Activated naive CD4-positive, alpha-beta T cell treated with anti-CD3 and anti-CD28 coated beads, Interleukin-2, amount 50 U/mL, for 72 hours (primary cell): ENCODE results near the gene COL8A1. TPM values are rescaled to one million over a fixed set of nuclear protein-coding genes. Genes with fewer than 3 reads are reported as not detected.
A peak's percentile ranks its signal among the peaks of the same experiment; 100 is the strongest.

Experiments used
- ATAC-seq, 2 donors: fragments of 150-1000 bp; cut with Tn5 transposase; 2 replicates each; pipeline ENCODE4 v1.10.0; 2021; ENCODE audit warnings: mild to moderate bottlenecking in 2 of 2, moderate library complexity in 2 of 2
- DNase-seq, 2 donors: peaks; one replicate each; pipeline ENCODE4 v3.0.0; 2021 to 2022; ENCODE audit warnings: low spot score in 2 of 2
- H3K27ac Mint-ChIP-seq, 2 donors: one replicate each; pipeline ENCODE4 v1.8.0; 2022; ENCODE audit warnings: mild to moderate bottlenecking in 2 of 2, mixed read lengths in 2 of 2
- H3K36me3 Mint-ChIP-seq, 2 donors: one replicate each; pipeline ENCODE4 v1.8.0; 2022; ENCODE audit warnings: mixed read lengths in 2 of 2
- H3K9me3 Mint-ChIP-seq, 2 donors: one replicate each; pipeline ENCODE4 v1.8.0; 2022; ENCODE audit warnings: mixed read lengths in 2 of 2
- total RNA-seq, 2 donors: library from RNA; stranded (reverse); gene quantifications; one replicate each; pipeline ENCODE4 v1.2.3, GENCODE V29; 2022

COL8A1 gene
- total RNA-seq, 2 donors from 2014 or later = 0.07 TPM; not detected in 1

DNA sequence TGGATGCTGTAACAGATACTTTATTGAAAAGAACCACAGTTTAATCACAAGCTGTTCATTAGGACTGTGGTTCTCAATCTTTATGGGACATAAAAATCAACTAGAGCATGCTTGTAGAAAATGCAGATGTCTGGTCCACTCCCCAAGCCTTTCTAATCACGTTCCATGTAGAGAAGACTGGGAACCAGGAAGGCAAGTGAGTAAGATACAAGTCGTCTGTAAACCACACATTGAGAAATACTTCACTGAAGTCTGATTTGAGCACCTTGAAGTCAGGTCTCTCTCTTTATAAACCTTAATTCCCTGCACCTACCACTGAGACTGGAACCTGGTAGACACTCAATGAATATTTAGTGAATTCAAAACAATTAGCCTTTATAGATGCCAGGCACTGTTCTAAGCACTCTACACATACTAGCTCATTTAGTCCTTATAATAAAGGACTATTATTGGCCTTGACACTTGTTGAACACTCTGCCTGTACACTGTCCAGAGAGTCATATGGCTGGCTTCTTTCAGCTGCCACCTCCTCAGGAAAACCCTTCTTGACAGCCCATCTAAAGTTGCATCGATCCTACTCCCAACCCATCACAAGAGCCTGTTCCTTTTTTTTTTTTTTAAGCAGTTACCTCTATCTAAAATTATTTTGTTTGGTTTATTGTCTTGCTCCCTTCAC is 120.2 kb downstream of the COL8A1 start:
- no peaks in the 10 kb centered on the region for H3K9me3 Mint-ChIP-seq
- ATAC-seq (no peak), DNase-seq (no peak)
- no peaks in the 10 kb centered on the region for H3K36me3 Mint-ChIP-seq
- no peak overlapping the region for H3K27ac Mint-ChIP-seq

- Mint-ChIP-seq H3K27ac (no peak overlapping the region), H3K9me3 (no peaks in the 10 kb centered on the region), H3K36me3 (no peaks in the 10 kb centered on the region)
- DNase-seq (no peak), ATAC-seq (no peak)
Observed at GRCh38 chr3:99760031-99760430, 121.6 kb downstream of the COL8A1 start.

GRCh38 chr3:99760629-99761028 is 122.2 kb downstream of the COL8A1 start:
- no peak for DNase-seq
- H3K27ac Mint-ChIP-seq = no peak overlapping the region
- no peaks in the 10 kb centered on the region for H3K36me3 Mint-ChIP-seq
- ATAC-seq = no peak
- H3K9me3 Mint-ChIP-seq = no peaks in the 10 kb centered on the region

DNA sequence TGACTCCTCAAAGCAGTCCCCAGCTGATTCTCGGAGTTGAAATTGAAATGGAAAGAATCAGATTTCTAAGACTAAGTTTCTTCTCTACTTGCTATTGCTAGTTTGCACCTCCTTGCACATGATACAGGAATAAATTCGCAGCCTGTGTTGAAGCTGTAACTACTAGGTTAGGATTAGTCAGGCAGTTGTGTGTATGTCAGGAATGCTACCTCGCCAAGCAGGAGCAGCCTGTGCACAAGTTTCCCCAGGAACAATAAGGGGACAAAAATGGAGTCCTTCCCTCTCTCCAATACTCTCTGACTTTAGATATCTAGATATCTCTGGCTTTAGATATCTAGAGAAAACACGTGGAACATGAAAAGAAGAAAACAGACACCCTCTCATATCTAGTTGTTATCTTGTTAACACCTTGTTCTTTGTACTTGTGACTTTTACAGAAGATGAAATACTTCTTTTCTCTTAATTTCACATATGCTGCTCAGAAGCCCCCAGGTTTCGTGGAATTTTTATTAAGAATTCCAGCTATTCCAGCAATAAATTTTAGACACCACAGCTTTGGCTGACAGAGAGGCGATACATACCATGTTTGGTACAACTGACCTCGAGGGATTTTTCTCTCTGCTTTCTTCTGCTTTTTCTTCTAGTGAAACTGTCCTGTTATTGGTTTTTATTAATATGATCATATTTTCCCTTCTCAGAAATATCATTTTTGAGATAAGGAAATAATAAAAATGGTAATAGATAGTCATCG is 123.2 kb downstream of the COL8A1 start:
- H3K36me3 Mint-ChIP-seq = no peaks in the 10 kb centered on the region
- ATAC-seq (no peak), DNase-seq (no peak)
- H3K9me3 Mint-ChIP-seq = no peaks in the 10 kb centered on the region
- no peak overlapping the region for H3K27ac Mint-ChIP-seq

GRCh38 chr3:99762901-99763300 is 124.5 kb downstream of the COL8A1 start:
- H3K36me3 Mint-ChIP-seq = no peaks in the 10 kb centered on the region
- no peak overlapping the region for H3K27ac Mint-ChIP-seq
- ATAC-seq (no peak), DNase-seq (no peak)
- no peaks in the 10 kb centered on the region for H3K9me3 Mint-ChIP-seq

DNA sequence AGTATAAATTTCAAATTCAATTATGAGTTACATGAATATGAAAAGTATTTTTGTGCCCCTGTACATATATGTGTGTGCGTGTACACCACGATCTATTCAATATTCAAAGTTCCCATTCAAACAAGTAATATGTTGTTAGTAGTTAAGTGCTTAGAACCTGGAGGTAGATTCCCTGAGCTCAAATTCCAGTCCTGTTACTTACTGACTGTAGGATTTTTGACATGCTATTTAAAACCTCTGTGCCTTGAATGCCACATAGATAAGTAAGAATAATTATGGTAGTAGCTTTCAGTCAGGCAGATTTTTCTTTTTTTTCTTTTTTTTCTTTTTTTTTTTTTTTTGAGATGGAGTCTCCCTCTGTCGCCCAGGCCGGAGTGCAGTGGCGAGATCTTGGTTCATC is 126.0 kb downstream of the COL8A1 start:
- no peak for ATAC-seq
- Mint-ChIP-seq H3K36me3 (no peaks in the 10 kb centered on the region), H3K27ac (no peak overlapping the region), H3K9me3 (no peaks in the 10 kb centered on the region)
- no peak for DNase-seq

- ATAC-seq = no peak
- Mint-ChIP-seq H3K27ac (no peak overlapping the region), H3K36me3 (no peaks in the 10 kb centered on the region), H3K9me3 (no peaks in the 10 kb centered on the region)
- no peak for DNase-seq
Observed at GRCh38 chr3:99765042-99765942, 126.9 kb downstream of the COL8A1 start.

- DNase-seq = no peak
- H3K27ac Mint-ChIP-seq = no peak overlapping the region
Observed at GRCh38 chr3:99767291-99767690, 128.9 kb downstream of the COL8A1 start.

GRCh38 chr3:99768126-99768525 is 129.7 kb downstream of the COL8A1 start:
- Mint-ChIP-seq H3K9me3 (no peaks in the 10 kb centered on the region), H3K36me3 (no peaks in the 10 kb centered on the region), H3K27ac (no peak overlapping the region)
- ATAC-seq (no peak), DNase-seq (no peak)

More at GRCh38 chr3:99767291-99767690, 128.9 kb downstream of the COL8A1 start:
- H3K9me3 Mint-ChIP-seq = no peaks in the 10 kb centered on the region
- no peak for ATAC-seq
- H3K36me3 Mint-ChIP-seq = no peaks in the 10 kb centered on the region

GRCh38 chr3:99768808-99769501 is 130.6 kb downstream of the COL8A1 start:
- Mint-ChIP-seq H3K27ac (no peak overlapping the region), H3K36me3 (no peaks in the 10 kb centered on the region), H3K9me3 (no peaks in the 10 kb centered on the region)
- no peak for ATAC-seq
- DNase-seq = no peak

DNA sequence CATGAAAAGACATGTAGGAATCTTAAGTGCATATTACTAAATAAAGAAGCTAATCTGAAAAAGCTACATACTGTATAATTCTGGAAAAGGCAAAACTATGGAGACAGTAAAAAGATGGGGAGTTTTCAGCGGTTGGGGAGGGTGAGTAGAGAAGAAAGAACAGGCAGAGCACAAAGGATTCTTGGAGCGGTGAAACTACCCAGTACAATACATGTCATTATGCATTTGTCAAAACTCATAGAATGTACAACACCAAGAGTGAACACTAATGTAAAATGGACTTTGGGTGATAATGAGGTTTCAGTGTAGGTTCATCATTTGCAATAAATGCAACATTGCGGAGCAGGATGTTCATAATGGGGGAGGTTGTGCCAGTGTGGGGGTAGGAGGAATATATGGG is 133.8 kb downstream of the COL8A1 start:
- no peak overlapping the region for H3K27ac Mint-ChIP-seq
- no peaks in the 10 kb centered on the region for H3K9me3 Mint-ChIP-seq
- ATAC-seq = no peak
- no peak for DNase-seq
- no peaks in the 10 kb centered on the region for H3K36me3 Mint-ChIP-seq

DNA sequence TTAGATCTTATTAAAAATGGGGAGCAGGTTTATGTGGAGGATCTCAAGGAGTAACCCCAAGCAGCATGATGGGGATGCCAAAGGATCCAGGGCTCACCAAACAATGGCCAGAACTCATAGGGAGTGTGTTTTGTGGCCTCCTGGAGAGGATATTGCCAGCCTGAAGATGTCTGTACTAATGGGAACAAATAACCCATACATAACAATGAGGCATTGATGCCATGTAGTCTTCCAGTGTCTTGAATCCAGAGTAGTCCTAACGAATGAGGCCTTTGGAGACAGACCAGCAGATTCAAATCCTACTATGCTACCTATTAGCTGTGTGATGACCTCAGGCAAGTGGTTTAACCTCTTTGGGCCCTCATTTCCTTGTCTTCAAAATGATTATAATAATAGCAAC is 134.3 kb downstream of the COL8A1 start:
- Mint-ChIP-seq H3K27ac (no peak overlapping the region), H3K9me3 (no peaks in the 10 kb centered on the region), H3K36me3 (no peaks in the 10 kb centered on the region)
- DNase-seq (no peak), ATAC-seq (no peak)

GRCh38 chr3:99774467-99774866 is 136.1 kb downstream of the COL8A1 start:
- DNase-seq (no peak), ATAC-seq (peak; percentile 47 to 97)
- no peaks in the 10 kb centered on the region for H3K9me3 Mint-ChIP-seq
- no peak overlapping the region for H3K27ac Mint-ChIP-seq
- no peaks in the 10 kb centered on the region for H3K36me3 Mint-ChIP-seq

- Mint-ChIP-seq H3K27ac (no peak overlapping the region), H3K36me3 (no peaks in the 10 kb centered on the region), H3K9me3 (no peaks in the 10 kb centered on the region)
- DNase-seq (no peak), ATAC-seq (no peak)
Observed at GRCh38 chr3:99776516-99777209, 138.3 kb downstream of the COL8A1 start.

DNA sequence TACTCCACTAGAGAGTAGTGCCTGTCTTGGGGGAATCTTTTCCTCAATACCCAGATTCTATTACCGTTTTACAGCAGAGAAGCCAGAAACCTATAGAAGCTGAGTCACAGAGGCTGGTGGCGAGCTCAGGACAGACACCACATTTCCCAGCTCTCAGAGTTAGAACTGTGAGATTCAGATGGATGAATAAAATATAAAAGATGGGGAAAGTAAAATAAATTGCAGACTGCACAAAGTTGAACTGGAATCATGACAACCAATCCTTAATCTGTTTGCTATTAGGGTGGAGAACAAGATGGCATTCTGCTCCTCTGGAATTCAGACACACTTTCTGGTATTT is 138.8 kb downstream of the COL8A1 start:
- DNase-seq (no peak), ATAC-seq (no peak)
- H3K27ac Mint-ChIP-seq = no peak overlapping the region
- no peaks in the 10 kb centered on the region for H3K36me3 Mint-ChIP-seq
- no peaks in the 10 kb centered on the region for H3K9me3 Mint-ChIP-seq

DNA sequence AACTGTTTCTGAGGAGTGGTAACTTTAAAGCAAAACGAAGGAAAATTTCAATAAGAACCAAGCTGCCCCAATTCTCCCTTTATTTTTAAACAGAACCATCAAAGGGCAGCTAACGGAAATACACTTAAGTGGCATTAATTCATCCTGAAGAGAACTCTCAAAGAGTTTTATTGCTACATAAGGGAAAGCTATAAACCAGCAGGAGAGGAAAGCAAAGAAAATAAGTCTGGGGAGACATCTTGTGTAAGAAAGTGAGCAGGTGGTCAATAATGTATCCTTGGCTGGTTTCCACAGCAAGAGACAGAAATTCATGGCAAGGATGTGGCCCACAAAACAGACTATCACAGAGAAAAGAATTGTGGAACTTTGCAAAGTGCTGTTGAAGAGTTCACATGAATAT is 139.3 kb downstream of the COL8A1 start:
- Mint-ChIP-seq H3K36me3 (no peaks in the 10 kb centered on the region), H3K9me3 (no peaks in the 10 kb centered on the region), H3K27ac (no peak overlapping the region)
- no peak for DNase-seq
- ATAC-seq = no peak
